HG02884 (cell line): ENCODE measurements around the gene PGLYRP1.

Experiments
- ATAC-seq: cut with Tn5 transposase; IDR thresholded peaks from one replicate; pipeline ENCODE4 v1.9.1; 2021; ENCODE audit warnings: mild to moderate bottlenecking, moderate library complexity; ENCODE audit not compliant: unreplicated experiment

PGLYRP1 gene, protein sequence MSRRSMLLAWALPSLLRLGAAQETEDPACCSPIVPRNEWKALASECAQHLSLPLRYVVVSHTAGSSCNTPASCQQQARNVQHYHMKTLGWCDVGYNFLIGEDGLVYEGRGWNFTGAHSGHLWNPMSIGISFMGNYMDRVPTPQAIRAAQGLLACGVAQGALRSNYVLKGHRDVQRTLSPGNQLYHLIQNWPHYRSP

DNA sequence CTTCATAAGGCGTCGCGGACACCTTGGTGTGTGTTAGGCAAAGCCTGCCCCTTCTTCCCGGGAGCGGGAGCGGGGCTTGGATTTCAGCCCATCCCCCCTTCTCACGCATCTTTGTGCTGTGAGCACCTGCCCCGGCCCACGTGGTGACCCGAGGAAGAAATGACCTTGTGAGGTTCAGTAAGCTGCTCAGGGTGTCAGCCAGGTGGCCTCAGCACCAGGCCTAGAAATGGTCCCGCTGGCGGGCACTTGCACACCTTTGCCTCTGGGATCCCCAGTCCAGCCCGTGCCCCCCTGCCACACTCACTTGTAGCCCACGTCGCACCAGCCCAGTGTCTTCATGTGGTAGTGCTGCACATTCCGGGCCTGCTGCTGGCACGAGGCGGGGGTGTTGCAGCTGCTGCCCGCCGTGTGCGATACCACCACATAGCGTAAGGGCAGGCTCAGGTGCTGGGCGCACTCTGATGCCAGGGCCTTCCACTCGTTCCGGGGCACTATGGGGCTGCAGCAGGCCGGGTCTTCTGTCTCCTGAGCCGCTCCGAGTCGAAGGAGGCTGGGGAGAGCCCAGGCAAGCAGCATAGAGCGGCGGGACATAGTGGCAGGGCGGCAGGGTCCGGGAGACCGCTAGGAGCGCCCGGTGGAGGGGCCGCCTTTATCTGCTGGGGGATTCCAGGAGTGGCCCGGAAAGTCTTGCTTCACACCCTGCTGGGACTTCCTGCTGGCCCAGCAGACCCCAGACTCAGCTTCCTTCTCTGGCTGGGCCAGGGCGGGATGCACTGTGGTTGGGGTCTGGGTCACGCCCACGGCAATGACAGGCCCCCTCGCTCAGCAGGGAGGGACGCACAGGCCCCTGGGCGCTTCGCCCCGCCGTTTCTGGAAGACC lies at the start of gene PGLYRP1:
Gene PGLYRP1, minus strand, starts transcription at position 623 of the 880 bp plus-strand sequence. Its CDS starts 32 bp downstream, at position 591.
- ATAC-seq = no peak

DNA sequence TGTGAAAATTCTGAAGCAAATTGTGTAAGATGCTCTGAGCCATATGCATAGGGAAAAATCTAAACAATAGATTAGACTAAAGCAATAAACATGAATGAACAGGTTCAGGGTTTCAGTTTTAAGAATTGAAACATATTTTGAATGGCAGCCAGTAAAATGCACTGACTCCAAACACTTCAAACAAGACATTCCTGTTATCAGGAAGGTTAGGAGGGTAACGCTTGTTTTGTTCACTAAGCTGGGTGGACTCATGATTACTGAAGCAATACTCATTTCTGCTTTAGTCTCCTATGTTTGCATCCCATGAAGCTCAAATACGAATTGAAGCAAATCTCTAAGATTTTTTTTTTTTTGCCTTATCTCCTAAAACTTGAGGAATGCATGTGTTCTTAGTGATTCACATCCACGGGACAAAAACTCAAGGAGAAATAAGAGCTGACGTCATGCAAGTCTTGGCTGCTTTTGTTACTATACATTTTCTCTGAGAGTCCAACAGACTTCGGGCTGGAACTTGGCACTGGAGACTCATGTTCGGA lies 47.0 kb upstream of the PGLYRP1 start:
- ATAC-seq = no peak

DNA sequence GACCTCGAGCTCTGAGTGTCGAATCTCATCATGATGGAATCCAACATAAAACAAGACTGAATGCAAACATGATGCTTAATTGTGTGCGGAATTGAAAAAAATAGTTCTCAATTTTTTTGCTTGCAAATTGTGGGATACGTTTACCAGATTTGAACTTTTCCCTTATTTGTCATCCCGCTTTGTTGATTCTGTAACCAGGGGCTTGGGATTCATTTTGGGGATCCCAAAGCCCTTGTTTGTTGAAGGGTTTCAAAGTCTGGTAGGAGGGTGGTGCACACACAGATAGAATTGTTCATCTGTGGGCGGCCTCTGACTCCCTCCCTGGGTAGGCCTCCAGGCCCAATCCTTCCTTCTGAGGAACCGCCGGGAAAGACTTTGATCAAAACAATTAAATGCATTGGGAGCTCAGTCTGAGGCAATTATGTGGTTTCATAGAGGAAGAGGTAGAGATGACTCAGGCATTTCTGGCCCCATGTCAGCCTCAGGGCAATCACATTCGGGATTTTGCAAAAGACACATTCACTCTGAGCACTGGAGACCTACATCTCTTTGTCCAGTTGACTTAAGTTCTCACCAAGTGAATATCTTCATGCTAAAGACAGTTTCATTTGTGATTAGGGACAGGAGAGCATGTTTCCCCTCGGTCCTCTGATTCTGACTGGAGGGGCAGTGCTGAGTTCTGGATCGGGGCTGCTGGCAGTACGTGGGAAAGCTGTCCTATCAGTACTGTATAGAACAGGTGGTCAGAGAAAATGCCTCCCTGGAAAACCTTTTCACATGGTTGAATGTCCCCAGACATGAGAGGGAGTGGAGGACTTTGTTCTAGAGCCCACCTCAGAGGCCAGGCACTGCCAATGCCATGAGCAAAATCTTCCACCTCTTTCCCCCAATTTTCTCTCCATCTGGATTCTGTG lies 45.7 kb upstream of the PGLYRP1 start:
- no peak for ATAC-seq

DNA sequence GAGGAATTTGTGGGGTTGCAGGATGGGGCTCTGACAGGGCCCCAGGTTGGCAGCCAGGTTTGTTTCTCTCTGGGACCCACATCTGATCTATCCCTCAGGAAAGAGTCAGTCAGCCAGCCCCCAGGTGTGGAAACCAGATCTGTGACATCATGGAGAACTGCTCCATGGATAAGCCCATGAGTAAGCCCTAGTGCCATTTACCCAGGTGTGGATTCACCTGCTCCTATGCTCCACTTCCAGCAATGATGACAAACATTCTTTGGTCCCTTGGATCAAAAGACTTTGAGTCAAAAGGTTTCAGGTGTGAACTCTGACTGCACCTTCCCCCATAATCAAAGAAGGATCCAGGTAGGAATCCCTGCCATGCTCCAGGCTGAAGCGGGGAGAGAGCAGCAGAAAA lies 44.8 kb upstream of the PGLYRP1 start:
- ATAC-seq = no peak

DNA sequence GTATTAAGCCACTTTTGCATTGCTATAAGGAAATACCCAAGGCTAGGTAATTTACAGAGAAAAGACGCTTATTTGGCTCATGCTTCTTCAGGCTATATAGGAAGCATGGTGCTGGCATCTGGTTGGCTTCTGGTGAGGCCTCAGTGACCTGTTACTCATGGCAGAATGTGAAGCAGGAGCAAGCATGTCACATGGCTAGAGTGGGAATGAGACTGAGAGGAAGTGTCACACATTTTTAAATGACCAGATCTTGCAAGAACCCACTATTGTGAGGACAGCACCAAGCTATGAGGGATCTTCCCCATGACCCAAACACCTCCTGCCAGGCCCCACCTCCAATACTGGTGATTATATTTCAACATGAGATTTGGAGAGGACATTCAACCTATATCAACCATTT lies 43.6 kb upstream of the PGLYRP1 start:
- ATAC-seq = no peak

DNA sequence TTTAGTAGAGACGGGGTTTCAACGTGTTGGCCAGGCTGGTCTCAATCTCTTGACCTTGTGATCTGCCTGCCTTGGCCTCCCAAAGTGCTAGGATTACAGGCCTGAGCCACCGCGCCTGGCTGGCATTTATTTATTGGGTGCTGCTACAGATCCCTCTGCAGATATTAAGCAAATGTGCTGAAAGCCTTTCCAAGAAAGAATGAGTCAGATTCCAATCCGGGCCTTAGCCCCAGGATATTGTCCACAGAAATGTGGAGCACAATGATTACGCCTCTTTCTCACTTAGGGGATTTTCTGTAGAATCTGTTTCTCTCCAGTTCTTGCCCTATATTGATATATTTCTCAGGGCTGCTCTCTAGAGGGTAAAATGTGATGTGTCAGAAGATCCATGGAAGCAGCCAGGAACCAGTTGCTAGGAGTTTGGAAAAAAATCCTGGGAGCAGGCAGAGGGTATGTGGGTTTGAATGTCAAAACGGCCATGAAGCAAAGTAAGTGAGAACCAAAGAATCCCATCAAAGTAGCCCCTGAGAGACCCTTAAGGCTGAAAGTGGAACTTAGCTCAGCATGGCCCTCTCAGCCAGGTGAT lies 42.7 kb upstream of the PGLYRP1 start:
- no peak for ATAC-seq

DNA sequence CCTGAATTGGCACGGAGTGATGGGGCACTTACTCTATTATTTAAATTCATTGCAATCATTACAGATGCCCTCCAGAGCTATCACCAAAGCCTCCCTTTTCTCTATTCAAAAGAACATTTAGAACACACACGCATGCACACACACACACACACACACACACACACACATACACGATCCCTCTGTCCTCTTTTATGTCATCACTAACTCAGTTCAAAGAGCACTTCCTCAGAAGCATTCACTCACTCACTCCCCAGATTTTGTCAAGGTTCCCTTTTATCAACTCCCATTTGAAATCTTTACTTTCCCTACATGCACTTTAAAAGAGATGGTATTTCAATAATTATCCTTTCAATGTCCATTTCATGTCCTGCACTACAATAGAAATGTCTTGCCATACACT lies 40.3 kb upstream of the PGLYRP1 start:
- ATAC-seq = no peak

DNA sequence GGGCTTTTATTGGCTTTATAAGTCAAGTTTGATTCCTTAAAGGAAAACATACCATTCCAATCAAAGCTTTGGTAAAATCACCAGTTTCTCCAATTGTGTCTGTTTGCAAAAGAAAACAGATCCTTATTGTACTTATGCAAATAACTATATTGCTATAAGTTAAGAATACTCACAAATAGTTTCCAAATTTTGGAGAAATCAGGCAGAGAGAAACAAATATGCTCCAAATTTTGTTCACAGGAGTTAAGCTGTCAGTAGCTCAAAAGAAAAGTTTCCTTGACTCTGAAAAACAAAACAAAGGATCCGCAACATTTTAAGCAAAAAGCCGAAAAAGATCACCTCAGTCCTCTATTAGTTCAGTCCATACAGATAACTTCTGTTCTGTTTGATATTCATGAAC lies 37.2 kb upstream of the PGLYRP1 start:
- ATAC-seq = no peak

DNA sequence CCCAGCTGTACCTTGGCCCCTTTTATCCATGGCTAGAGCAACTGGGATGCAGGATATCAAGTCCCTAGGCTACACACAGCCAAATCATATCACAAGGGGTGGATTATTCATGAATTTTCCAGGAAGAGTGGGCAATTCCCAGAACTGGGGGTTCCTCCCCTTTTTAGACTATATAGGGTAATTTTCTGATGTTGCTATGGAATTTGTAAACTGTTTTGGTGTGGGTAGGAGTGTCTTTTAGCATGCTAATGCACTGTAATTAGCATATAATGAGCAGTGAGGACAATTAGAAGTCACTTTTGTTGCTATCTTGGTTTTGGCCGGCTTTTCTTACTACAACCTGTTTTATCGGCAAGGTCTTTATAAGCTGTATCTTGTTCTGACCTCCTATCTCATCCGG lies 35.9 kb upstream of the PGLYRP1 start:
- no peak for ATAC-seq

DNA sequence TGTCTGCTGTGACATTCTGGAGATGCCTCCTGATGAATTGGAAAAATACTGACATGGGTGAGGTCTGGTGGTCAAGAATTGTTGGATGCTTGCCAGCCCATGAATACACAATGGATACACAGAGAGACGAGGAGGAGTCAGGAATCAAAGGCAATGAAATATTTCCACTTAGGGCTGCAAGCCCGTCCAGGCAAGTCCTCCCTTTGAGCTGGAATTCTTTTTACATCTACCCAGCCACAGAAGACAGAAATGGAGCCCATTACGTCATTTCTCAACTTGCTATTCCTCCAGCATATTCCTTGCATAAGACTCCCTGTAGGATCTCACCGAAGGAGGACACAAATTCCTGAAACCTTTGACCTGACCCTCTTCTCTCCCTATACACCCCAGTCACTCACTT lies 33.7 kb upstream of the PGLYRP1 start:
- ATAC-seq = no peak

DNA sequence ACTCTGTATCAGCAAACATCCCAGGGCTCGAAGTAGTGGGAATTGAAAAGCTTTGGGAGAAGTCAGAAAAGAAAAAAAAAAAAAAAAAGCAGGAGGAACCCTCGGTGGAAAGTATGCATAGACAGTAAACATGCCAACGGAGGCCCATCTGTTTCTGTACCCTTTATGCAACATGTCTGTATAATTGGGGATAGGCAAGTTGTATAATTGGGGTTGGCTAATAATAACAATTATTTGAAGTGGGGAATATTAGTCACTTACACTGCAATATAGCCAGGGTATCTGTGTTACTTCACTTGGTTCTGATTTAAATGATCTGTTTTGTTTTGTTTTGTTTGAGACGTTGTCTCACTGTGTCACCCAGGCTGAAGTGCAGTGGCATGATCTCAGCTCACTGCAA lies 30.0 kb upstream of the PGLYRP1 start:
- no peak for ATAC-seq

DNA sequence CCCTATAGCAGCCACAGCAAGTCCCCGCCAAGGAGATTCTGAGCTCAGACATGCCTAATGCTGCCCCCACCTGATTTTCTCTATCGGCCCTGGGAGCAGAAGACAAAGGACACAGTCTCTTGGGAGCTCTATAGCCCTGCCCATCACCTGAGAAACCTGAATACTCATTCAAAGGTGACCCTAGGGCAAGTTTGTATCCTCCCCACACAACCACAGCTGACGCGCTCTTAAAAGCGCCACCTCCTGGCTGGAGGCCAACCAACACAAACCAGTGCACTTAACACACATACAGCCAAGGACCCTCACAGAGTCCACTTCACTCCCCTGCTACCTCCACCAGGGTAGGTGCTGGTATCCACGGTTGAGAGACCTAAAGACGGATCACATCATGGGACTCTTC lies 26.7 kb upstream of the PGLYRP1 start:
- ATAC-seq = no peak

DNA sequence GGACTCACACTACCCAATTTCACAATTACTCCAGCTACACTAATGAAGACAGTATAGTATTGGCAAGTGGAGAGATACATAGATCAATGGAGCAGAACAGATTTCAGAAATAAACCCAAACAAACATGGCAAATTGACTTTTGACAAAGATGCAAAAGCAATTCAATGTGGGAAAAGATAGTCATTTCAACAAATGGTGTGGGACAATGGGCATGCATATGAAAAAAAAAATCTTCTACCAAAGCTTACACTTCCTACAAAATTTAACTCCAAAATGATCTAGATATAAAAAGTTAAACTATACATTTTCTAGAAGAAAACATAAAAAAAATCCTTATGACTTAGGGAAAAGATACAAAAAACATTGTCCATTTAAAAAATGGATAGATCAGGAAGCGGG lies 20.7 kb upstream of the PGLYRP1 start:
- no peak for ATAC-seq

DNA sequence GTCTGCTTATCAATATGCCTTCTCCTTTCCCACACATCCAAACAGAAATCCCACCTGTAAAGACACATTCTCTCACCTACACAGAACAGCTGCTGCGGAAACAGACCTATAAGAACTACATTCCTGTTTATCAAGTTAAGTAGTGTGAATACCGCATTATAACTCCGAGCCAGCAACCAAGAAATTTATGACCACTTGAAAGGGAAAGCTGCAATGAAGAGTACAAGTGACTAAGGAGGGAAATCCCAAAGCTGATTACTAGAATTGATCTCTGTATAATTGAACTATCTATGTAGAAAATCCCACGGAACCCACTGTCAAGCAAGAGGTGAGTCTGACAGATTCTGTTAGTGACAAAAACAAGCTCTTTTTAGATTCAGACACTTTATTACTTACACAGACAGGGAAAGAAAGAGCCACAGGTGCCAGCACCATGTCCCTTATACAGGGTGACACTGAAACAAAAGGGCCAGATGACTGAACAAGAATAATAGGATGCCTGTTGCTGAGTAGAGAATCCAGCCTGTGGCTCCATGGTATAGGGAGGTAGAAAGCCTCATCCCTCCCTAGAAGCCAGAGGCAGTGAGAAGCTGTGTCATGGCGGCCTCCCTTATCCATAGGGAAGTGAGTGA lies 19.5 kb upstream of the PGLYRP1 start:
- no peak for ATAC-seq

DNA sequence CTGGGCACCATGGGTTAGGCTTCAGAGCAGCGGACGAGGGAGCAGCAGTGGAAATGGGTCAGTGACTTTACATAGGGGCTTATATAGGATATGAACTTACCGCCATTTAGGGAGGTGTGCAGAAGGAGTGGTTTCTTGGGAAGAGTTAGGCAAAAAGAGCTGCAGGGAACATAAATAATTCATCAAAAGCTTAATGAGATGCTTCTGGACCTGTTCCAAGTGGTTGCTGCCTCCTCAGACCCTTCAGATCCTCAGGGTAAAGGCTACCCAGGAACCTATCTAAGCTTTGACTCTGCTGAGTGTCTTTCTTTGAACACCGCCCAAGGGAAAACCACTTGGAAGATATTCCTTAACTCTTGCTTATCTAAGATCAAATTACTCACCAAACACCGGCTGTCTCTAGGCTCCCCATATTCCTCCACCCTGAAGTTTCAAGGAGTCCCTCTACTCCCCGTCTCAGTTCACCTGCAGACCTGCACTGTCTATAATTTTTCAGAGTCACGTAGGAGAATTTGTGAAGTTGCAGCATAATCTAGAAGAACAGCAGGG lies 18.2 kb upstream of the PGLYRP1 start, which contains the start of gene IGFL4:
Gene IGFL4, minus strand, starts transcription at position 51 of the 549 bp plus-strand sequence. Its CDS starts 40 bp downstream, at position 11.
- ATAC-seq = no peak

DNA sequence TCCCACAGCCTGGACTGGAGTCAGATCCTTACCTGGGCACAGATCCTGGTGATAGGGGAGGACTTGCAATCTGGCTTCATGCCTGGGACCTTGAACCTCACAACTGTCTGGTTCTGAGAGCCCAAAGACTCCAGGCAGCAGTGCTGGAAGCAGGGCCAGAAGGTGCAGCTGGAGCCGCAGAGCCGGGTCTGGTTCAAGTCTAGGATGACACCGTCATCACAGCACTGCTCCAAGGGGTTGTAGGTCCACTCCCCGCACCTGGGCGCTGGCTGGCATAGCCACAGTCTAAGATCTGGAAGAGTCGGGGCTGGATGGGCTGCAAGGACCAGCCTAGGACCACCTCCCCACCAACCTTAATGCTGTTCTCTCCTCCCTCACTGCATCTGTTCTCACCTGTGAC lies 17.3 kb upstream of the PGLYRP1 start:
- ATAC-seq = no peak

DNA sequence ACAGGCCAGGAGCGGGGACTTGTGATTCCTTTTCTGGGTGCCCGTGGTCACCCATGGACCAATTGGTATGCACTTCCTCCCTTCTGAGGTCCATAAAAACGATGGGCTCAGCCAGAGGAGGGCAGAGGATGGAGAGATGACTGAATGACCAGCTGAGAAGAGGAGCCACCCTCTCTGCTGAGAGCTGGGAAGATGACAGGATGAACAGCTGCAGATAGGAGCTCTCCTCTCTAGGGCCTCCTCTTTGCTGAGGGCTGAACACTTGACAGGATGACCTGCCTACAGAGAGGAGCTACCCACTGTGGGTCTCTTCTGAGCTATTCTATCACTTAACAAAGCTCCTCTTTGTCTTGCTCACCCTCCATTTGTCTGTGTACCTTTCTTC lies 13.9 kb upstream of the PGLYRP1 start:
- no peak for ATAC-seq

DNA sequence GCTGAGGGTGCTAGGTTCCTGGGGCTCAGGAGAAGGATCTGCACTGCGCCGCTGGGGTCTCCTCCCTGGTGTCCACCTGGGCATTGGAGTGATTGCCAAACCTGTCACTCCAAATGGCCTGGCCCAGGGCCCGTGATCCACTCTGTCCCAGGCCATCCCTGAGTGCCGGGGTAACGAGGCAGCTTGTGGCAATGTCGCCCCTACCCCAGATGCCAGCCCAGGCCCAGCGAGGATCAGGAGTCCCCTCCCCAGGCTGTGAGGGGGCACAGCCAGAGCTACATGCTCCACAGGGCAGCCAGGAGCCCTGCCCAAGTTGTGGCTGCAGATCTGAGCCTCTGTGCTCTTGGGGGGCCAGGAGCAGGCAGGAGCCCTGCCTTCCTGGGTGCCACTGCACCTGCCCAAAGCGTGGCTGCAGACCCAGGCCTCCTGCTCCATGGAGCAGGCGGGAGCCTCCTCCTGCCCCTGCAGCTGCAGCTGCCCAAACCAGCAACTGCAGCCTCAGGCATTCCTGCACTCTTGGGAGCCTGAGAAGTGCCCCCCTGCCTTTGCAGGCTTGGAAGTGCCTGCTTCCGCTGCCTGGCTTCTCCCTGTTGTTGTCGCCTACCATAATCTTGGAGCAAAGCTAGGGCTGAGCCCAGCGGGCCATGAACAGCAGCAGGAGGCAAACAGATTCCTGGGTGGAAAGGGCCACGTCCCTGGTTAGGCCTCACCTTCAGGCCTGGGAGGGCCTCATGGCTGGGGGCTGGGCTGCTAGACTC lies 13.3 kb upstream of the PGLYRP1 start:
- ATAC-seq = no peak

DNA sequence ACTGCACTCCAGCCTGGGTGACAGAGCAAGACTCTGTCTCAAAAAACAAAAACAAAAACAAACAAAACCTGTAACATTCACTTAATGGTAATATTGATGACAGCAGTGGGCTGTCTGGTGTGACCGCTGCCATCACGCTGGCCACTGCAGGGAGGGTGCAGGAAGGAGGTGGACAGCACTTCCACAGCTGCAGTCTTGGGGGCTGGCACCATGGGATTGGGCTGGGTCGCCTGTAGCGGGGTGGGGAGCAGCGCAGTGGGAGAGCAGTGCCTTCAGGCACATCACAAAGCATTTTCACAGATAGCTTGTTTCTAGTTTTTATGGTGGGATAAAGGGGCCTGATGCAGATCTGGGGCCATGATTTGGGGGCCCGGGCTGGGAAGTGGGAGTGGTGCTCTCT lies 12.7 kb upstream of the PGLYRP1 start:
- ATAC-seq = no peak
